ENCODE measurements around the gene SOX12.
"Not testable (repeated sequence)": the region's sequence is repeated elsewhere in the genome, so short reads cannot be mapped to it uniquely, and the experiment has no call there.

Gene SOX12

DNA sequence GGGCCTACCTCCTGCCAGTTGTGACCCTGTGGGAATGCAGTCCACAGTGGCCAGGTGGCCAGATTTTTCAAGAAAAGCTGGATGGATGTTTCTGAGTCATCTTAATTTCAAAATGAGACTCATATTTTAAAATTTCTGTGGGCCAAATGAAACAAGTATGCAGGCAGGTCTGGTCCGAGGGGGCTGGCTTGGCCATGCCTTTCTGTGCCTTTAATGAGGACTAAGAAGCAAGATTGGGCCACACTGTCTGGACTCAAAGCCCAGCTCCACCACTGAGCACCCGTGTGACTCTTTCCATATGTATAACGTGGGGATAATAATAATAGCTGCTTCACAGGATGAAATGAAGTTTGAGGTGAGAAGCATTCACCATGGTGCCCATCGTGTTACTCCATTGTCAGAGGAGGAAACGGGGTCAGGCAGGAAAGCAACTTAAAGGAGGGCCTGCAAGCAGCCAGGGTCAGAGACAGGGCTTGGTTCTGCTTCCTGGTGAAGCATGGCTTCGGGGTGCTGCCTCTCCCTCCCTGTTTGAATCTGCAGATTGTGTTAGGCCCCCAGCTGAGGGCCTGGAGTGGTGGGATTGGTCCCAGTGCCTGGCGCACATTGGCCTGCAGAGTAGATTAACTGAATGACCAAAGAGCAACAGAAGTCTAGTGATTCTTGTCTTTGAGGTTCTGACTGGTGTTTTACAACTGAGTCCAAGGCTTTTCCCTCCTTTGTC is 3.8 kb downstream of the SOX12 start:
- no peak for DNase-seq

DNA sequence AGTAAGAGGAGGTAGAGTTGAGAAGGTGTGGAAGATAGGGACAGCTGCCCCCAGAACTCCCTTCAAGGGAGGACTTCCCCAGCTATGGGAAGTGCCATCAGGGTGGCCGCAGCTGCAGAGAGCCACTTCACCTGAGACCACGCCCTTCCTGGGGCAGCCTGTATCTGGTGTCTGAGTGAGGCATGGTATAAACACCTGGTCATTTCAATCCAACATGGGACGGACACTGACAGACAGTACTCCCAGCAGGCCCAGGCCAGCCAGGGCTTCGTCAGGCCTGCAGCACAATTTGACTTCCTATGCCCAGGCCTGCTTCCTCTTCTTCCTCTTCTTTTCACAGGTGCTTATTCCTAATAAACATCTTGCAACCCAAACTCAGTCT is 4.5 kb downstream of the SOX12 start:
- DNase-seq, result no peak

DNA sequence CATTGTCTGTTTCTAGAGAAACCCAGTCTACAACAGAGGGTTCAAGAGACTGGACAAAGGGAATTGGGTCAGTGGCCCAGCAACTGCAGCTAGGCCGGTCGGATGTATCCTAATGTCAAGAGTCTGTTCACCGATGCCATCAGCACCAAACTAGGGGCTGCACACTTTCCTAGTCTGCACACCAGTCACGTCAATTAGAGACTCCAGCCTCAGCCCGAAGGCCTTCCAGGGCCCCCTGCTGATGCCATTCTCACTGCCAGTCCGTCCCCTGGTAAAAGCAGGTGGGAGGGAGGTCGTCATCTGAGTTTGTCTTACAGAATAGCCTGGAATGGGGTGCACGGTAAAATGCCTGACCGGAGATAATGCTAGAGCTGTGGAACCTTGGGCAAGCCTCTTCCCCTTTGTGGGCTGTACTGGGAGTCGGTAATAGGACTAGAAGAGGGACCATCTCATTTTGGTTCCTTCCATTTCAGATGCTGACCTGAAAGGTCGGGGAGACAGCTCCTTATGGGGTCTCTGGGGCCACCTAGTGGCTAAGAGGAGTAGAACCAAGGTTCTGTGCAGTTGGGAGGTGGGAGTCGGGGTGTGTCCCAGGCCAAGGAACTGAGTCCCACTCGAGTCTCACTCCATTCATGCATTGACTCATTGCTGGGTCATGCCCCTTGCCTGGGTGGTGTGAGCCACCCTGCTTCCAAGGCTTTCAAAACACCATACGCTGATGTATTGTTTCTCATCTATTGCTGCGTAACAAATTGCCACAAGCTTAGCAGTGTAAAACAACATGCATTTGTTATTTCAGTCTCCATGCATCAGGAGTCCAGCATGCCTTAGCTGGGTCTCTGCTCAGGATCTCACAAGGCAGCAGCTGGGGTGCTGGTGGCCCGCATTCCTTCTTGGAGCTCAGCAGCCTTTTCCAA is 5.1 kb downstream of the SOX12 start:
- peak; percentile 28 to 56 for DNase-seq

DNA sequence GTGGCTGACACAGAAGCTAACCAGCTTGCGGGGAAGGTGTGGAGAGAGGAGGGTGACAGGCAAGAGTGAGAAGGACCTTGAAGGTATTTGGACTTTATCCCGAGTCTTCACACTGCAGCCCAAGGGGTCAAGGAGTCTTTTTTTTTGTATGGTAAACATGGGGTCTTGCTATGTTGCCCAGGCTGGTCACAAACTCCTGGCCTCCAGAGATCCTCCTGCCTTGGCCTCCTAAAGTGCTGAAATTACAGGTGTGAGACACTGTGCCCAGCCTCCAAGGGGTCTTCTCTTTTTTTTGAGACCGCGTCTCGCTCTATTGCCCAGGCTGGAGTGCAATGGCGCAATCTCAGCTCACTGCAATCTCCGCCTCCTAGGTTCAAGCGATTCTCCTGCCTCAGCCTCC is 9.2 kb downstream of the SOX12 start:
- no peak for DNase-seq

DNA sequence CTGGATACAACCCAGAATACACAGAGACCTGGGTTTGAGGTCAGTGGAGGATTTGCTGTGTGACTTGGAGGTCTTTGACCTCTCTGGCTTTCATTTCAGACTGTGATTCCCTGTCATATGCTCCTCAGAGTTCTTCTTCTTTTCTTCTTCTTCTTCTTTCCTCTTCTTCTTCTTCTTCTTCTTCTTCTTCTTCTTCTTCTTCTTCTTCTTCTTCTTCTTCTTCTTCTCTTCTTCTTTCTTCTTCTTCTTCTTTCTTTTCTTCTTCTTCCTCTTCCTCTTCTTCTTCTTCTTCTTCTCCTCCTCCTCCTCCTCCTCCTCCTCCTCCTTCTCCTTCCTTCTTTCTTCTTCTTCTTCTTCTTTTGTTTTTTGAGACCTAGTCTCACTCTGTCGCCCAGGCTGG is 10.7 kb downstream of the SOX12 start:
- DNase-seq, result not testable (repeated sequence)

DNA sequence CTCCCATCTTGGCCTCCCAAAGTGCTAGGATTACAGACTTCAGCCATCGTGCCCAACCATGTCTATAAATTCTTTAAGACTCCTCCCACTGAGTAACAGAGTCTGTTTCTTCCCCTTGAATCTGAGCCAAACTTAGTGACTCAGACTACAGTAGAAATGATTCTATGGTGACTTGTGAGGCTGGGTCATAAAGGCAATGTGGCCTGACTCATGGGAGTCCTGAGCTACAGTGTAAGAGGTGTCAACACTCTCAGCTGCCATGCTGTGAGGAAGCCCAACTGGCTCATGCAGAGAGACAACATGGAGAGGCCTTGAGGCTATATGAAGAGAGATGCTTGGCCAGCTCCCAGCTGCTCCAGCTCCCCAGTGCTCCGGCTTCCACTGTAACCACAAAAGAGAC is 16.3 kb downstream of the SOX12 start:
- DNase-seq, result peak in 1 of 2 experiments; percentile 20

DNA sequence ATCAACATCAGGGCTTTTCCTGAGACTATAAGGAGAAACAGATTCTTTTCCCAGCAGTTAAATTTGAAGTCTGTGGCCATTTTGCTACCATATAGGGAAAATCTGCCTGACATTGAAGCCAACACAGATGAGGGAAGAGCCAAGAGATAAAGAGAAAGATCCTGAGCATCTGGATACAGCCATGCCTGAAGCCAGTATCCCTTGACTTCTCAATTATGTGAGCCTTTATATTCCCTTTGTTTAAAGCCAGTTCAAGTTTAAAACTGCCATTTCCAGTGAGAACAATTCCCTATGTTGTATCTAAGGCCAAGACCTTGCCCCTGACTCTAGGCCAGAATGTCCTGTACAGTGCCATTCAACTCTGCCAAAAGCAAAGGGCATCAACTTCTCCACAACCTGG is 17.8 kb downstream of the SOX12 start:
- DNase-seq, result no peak

DNA sequence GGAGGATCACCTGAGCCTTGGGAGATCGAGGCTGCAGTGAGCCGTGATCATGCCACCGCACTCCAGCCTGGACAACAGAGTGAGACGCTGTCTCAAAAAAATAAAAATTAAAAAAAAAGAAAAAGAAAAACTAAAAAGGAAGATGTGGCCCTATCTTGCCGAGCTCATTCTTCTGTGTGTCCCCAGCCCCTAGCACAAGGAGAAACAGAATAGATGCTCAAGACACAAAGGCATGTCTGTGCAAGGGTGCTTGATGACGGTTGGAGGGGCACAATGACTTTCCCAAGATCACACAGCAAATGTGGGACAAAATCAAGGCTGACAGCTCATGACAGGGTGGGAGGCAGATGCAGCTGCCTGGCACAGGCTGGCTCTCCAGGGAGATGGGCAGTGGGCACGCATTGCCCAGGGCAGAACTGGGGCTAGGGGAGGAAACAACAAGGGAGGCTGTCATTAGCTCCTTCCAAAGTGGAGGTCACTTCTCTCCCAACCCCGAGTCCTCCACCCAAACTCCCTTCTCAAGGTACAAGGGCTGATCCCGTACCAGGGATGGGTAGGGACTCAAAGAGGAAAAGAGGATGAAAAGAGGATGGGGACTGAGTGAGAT is 20.8 kb downstream of the SOX12 start:
- no peak for DNase-seq

DNA sequence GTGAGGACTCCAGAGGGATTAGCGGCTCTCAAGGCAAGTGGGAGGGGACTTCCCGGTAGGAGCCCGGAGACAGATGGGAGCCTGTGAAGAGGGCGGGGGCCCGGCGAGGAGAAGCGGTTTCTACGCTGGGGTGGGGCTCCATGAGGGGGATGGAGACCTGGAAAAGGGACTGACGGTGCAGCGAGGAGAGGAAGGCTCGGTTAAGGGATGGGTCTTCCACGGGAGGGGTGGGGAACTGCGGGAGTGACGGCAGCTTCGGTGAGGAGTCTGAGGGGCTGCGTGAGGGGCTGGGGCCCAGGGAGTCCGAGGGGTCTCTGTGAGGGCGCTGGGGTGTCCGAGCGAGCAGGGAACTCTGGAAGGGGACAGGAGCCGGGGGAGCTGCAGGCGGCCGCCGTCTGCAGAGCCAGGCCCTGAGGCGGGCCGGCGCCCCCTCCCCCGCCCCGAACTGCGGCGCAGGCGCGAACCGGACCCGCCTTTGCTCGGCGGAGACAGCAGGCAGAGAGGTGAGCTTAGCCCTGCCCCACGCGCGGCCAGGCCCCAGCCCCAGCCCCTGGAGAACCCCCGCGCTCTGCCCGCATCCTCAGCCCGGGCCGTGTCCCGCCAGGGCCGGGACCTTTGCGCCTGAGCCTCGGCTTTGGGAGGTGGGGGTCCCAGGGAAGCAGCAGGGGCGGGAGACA is 21.4 kb downstream of the SOX12 start, which contains the start of gene NRSN2:
Gene NRSN2, plus strand, starts transcription at position 472 of the 677 bp plus-strand sequence. CDS start 2,533 bp downstream, outside the sequence.
- DNase-seq, result peak; percentile 63 to 69

DNA sequence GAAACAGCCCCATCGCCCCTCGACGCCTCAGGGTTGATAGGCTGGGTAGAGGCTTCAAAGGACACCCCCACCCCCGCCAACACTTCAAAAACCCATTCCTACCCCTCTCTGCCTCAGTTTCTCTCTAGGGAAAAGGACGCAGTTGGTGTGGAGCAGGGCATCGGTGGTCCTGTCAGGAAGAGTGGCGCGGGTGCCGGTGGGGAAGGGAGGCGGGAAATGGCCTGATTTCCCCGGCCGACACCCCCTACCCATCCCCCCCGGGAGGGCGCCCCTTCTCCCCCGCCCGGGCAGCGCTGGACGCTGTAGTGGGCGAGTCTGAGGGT is 21.9 kb downstream of the SOX12 start:
- DNase-seq, result no peak

DNA sequence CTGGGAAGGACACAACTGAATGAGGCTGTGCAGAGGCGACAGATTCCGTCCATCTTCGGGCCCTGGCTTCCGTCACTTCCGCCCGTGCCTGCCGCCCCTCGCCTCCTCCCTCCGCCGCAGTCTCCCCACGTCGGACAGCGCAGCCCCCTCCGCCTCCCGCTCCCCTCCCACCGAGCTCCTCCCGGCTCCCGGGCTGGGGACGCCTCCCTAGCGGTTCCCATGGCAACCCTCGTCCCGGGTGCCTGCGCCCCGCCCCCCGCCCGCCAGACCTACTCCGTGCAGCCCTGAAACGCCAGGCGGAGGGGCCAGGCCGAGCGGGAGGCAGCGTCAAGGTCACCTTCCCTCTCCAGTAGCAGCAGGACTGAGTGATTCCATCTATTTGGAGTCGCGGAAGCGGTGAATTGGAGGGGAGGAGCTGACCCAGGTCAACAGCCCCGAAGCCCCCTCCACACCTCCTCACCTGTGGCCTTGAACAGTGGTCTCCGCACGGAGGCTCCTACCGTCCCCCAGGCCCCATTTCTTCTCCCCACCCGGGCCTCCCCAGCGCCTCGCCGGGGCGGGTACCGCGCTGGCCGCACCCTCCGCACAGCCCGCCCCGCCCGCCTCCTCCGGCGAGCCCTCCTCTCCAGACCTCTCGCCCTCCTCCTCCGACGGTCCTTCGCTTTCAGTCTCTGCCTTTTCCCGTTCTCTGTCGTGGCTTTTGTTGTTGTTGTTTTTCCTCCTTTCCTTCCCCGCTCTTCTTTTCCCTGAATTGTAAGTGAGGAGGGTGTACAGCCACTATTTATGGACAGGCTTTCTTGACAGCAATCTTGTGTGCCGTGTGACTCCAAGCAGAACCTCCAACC is 22.5 kb downstream of the SOX12 start:
- DNase-seq, result peak; percentile 94 to 95

DNA sequence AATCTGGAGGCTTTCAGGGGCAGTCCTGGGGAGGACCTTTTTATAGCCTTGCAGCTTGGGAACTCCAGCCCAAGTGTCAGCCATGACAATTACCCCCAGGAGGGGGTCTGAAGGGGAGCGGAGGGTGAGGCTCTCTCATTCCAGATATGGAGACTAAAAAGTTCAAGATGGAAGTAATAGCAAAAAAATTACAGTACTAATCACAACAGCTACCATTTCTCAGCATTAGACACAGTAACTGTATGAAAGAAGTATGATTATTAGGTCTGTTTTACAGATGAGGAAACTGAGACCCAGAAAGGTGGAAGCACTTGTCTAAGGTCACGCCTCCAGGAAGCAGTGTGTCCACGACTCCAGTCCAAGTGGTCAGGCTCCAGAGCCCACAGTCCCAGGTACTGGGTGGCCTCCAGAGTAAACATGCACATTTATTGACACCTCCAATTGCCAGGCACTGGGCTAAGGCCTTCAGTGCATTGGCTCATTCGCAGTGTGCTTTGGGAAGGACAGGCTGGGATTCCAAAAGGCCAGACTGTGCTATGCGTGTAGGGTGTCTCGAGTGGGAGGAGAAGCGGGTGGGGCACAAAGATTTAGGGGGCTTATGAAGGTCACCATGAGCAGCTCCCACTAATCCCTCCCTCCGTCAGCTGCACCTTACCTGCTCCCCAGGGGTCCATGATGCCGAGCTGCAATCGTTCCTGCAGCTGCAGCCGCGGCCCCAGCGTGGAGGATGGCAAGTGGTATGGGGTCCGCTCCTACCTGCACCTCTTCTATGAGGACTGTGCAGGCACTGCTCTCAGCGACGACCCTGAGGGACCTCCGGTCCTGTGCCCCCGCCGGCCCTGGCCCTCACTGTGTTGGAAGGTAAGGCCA is 23.9 kb downstream of the SOX12 start:
- DNase-seq, result no peak

DNA sequence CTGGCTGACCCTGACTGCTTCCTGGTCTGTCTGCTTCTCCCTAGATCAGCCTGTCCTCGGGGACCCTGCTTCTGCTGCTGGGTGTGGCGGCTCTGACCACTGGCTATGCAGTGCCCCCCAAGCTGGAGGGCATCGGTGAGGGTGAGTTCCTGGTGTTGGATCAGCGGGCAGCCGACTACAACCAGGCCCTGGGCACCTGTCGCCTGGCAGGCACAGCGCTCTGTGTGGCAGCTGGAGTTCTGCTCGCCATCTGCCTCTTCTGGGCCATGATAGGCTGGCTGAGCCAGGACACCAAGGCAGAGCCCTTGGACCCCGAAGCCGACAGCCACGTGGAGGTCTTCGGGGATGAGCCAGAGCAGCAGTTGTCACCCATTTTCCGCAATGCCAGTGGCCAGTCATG is 27.8 kb downstream of the SOX12 start:
- no peak for DNase-seq

DNA sequence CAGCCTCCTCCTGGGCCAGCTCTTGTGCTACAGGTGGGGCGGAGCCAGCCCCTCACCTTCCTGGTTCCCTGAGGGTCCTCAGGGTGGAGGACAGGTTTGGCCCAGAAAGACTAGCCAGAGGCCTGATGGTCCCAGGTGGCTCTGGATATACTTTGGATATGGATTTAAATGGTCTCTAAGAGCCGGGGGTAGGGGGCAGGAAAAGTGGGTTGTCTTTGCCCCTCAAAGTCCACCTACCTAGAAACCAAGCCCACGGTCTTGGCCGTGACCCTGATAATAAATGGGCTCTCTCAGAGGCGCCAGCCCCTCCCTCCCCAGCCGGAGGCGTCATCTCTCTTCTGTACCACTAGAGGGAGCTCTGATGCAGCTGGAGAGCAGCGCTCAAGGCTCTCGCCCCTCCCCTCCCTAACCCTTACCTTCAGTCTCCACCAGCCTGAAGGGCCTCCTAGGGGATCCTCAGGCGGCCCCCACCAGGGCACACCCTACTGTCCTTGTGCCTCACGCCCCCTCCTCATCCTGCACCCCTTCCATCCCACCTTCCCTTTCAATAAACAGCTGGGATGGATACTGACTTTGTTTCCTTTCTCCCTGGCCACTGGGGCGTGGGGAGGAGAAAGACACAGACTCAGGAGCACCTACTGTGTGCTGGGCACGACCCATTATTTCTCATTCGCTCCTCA is 29.1 kb downstream of the SOX12 start:
- DNase-seq, result peak; percentile 71 to 76

DNA sequence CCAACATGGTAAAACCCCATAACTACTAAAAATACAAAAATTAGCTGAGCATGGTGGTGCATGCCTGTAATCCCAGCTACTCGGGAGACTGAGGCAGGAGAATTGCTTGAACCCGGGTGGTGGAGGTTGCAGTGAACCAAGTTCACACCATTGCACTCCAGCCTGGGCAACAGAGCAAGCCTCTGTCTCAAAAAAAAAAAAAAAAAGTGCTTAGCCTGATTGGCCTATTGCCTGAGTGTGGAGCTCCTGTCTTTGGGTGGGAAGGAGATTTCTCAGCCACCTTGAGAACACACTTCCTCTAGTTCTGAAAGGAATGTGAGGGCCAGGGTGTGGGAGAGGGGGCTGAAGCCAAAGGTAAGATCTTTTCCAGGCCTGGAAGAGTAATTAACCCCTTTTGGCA is 30.8 kb downstream of the SOX12 start:
- not testable (repeated sequence) for DNase-seq

DNA sequence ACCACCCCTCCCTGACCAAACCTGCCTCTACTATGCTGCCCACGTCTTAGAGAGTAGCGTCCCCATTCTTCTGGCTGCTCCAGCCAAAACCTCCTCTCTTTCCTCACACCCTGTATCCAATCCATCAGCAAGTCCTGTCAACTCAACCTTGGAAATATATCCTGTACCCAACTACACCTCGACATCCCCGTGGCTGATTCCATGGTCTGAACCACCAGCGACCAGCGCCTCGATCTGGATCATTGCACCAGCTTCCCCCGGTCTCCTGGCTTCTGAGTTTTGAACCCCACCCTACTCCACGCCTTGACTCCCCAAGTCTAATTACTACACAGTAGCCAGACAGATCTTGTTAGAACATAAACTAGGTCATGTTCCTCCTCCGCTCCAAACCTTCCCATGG is 31.4 kb downstream of the SOX12 start:
- no peak for DNase-seq

DNA sequence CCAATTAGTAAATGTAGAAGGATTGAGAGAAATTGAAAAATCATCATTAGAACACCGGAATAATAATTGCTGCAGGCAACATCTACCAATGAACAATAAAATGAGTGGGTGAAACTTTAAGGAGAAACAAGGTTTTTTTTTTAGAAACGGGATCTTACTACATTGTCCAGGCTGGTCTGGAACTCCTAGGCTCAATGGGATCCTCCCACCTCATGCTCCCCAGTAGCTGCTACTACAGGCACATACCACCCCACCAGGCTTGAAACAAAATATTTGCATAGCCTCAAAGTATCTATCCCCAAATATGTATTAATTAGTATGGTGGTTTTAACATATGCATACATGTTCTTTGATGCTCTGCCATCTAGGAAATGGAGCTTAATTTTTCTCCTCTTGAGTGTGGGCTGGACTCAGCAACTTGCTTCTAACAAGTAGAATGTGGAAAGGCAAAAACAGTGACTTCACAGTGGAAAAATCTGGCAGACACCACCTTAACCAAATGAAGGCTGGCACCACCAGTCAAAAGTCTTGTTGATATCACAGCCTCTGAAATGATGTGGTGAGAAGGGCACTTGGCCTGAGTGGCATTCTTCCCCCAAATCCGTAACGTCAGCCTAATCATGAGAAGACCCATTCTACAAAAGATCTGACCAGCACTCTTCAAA is 33.7 kb downstream of the SOX12 start:
- DNase-seq, result no peak

DNA sequence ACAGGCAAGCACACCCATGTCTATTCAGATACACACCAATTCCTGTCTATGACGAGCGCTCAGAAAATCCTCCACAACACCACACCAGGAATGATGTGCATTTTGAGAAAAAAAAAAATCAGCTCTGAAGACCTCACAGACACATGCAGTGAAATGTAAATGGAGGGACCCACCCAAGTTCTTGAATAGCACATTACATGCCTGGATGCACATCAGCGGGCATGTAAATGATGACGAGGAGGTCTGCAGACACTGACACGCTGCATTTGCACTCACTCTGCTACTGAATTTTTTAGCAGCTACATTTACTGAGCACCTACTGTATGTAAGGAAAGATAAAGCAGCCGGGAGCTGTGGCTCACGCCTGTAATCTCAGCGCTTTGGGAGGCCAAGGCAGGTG is 36.2 kb downstream of the SOX12 start:
- DNase-seq, result no peak

DNA sequence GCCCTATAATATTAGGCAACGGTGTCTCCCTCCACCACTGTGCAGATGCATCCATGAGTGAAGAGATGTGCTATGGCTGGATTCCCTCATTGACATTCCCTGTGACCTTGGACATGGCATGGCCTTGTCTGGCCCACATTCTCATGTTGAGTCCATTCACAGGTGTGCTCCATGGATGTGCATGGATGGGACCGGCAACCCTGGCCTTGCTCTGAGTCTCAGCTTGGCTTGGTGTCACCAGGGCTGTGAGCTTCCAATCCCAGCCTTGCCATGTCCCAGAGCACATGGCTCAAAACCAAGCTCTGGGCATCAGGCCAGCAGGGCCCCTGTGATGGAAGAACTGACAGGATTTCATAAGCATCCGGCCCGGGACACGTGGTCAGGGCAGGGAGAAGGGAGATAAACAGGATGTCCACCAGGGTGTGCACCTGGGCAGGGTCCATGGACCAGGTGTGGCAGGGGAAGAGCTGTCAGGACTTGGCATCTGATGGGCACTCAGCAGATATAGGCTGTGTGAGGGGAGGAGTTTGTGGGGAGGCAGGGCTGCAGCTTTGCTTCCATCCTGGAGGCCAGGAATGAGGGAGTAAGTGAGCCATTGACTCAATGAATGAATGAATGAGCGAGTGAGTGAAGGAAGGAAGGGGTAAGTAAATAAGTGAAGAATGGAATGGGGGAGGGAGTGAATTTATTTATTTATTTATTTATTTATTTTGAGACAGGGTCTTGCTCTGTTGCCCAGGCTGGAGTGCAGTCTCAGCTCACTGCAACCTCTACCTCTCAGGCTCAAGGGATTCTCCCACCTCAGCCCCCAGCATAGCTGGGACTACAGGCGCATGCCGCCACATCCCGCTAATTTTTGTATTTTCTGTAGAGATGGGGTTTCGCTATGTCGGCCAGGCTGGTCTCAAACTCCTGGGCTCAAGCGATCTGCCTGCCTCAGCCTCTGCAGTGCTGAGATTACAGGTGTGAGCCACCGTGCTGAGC is 37.2 kb downstream of the SOX12 start:
- peak; percentile 76 to 79 for DNase-seq

All from NCI-H2081 (cell line).